Suprapubic skin (tissue), 3 donors: ENCODE measurements around the gene ZBTB46.

Experiments used
- POLR2A ChIP-seq, 2 donors: fragments of 450-650 bp; IDR thresholded peaks; one replicate each; pipeline ENCODE4 v1.6.1; 2017; ENCODE audit warnings: antibody characterized with exemption in 2 of 2, mild to moderate bottlenecking in 2 of 2, moderate library complexity in 2 of 2
- TF ChIP-seq, protein P1 (sequence below), 2 donors: fragments of 200-600 bp in 1 of 2; fragments of 450-650 bp in 1 of 2; sonication (generic) in 1 of 2; IDR thresholded peaks; one replicate each; pipeline ENCODE4 v1.5.1; 2016 to 2019; ENCODE audit warnings: antibody characterized with exemption in 2 of 2, mild to moderate bottlenecking in 1 of 2, moderate library complexity in 1 of 2

GRCh38 chr20:63745961-63746731 is 84.9 kb downstream of the ZBTB46 start:
- no peak for TF ChIP-seq POLR2A (IDR thresholded peaks at IDR 0.05)
- TF ChIP-seq, protein P1, sequence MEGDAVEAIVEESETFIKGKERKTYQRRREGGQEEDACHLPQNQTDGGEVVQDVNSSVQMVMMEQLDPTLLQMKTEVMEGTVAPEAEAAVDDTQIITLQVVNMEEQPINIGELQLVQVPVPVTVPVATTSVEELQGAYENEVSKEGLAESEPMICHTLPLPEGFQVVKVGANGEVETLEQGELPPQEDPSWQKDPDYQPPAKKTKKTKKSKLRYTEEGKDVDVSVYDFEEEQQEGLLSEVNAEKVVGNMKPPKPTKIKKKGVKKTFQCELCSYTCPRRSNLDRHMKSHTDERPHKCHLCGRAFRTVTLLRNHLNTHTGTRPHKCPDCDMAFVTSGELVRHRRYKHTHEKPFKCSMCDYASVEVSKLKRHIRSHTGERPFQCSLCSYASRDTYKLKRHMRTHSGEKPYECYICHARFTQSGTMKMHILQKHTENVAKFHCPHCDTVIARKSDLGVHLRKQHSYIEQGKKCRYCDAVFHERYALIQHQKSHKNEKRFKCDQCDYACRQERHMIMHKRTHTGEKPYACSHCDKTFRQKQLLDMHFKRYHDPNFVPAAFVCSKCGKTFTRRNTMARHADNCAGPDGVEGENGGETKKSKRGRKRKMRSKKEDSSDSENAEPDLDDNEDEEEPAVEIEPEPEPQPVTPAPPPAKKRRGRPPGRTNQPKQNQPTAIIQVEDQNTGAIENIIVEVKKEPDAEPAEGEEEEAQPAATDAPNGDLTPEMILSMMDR (IDR thresholded peaks at IDR 0.05): no peak
